Measurements from ENCODE around the gene PTH1R. TPM values are rescaled to one million over a fixed set of nuclear protein-coding genes. Genes with fewer than 3 reads are reported as not detected.

PTH1R gene
- polyA plus RNA-seq, 1 experiment = 2.1 TPM

DNA sequence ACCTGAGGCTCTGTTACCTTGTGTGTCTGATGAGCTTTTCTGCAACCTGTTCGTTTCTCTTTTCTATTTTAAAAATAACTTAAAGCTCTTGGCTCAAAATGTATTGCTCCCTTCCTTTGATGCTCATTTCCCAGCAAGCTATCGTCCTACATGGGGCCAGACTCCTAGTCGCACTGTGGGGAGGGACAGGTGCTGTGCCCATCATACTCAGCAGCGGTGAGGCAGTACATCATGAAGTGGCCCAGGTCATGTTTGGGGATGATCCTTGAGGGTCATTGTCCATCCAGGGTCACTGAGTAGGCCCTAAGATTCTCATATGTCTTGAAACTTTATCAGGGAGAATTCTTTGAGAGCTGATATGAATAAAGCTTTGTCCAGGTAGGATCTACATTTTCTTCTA lies 41.1 kb downstream of the PTH1R start:
- ChIA-PET POLR2A (no interaction called here), CTCF (interaction anchor here (4.0 kb wide), 1 partner anchor 9 kb away, joined by 18 read pairs; no protein-coding TSS in a partner anchor)
- H3K36me3 ChIP-seq (ENCODE audit: control insufficient read depth, insufficient read depth, low read length) = peaks cover 33% of the 10 kb centered on the region
- TF ChIP-seq, protein P1, sequence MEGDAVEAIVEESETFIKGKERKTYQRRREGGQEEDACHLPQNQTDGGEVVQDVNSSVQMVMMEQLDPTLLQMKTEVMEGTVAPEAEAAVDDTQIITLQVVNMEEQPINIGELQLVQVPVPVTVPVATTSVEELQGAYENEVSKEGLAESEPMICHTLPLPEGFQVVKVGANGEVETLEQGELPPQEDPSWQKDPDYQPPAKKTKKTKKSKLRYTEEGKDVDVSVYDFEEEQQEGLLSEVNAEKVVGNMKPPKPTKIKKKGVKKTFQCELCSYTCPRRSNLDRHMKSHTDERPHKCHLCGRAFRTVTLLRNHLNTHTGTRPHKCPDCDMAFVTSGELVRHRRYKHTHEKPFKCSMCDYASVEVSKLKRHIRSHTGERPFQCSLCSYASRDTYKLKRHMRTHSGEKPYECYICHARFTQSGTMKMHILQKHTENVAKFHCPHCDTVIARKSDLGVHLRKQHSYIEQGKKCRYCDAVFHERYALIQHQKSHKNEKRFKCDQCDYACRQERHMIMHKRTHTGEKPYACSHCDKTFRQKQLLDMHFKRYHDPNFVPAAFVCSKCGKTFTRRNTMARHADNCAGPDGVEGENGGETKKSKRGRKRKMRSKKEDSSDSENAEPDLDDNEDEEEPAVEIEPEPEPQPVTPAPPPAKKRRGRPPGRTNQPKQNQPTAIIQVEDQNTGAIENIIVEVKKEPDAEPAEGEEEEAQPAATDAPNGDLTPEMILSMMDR (IDR thresholded peaks at IDR 0.05; ENCODE audit: insufficient read depth, low read depth, low read length) = no peak
- H3K4me3 ChIP-seq (ENCODE audit: low read depth, low read length) = no peak overlapping the region
- DNase-seq (ENCODE audit: low read depth) = no peak
- H3K27me3 ChIP-seq (ENCODE audit: control insufficient read depth, insufficient read depth, low read length) = no peaks in the 10 kb centered on the region

- CTCF ChIA-PET = interaction anchor here (1.3 to 7.0 kb wide), 5 partner anchors 10 to 215 kb away, joined by 3 to 47 read pairs (median 18); no protein-coding TSS in a partner anchor
- peaks cover 43% of the 10 kb centered on the region for H3K36me3 ChIP-seq (ENCODE audit: control insufficient read depth, insufficient read depth, low read length)
- H3K4me3 ChIP-seq (ENCODE audit: low read depth, low read length) = no peak overlapping the region
- no peaks in the 10 kb centered on the region for H3K27me3 ChIP-seq (ENCODE audit: control insufficient read depth, insufficient read depth, low read length)
- POLR2A ChIA-PET = no interaction called here
- TF ChIP-seq, protein P1 (IDR thresholded peaks at IDR 0.05; ENCODE audit: insufficient read depth, low read depth, low read length) = no peak
- no peak for DNase-seq (ENCODE audit: low read depth)
Observed at GRCh38 chr3:46921041-46921440, 43.5 kb downstream of the PTH1R start.

DNA sequence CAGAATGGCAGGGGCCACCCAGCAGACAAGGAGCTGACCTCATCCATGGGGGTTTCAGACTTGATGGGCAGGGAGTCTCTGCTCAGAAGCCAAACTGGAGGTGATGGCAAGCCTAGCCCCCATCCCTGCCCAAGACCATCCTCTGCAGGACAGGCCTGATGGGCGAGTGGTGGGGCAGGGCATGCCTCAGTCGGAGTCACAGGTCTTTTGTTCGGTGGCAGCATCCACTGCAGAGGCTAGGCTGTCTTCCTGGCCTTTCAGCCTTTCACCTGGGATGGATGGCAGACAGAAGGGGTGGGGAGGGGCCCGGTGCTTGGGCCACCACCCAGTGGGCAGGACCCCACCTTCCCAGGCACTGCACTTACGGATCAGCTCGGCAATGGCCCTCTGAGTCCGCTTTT lies 44.4 kb downstream of the PTH1R start:
- TF ChIP-seq, protein P1 (IDR thresholded peaks at IDR 0.05; ENCODE audit: insufficient read depth, low read depth, low read length) = no peak
- ChIA-PET CTCF (interaction anchor here (1.2 to 7.0 kb wide), 6 partner anchors 9 to 216 kb away, joined by 4 to 47 read pairs (median 13); no protein-coding TSS in a partner anchor), POLR2A (no interaction called here)
- H3K27me3 ChIP-seq (ENCODE audit: control insufficient read depth, insufficient read depth, low read length) = no peaks in the 10 kb centered on the region
- no peak overlapping the region for H3K4me3 ChIP-seq (ENCODE audit: low read depth, low read length)
- peaks cover 43% of the 10 kb centered on the region for H3K36me3 ChIP-seq (ENCODE audit: control insufficient read depth, insufficient read depth, low read length)
- DNase-seq (ENCODE audit: low read depth) = no peak

- ChIA-PET POLR2A (no interaction called here), CTCF (interaction anchor here (1.1 to 7.0 kb wide), 11 partner anchors 8 to 477 kb away, joined by 3 to 47 read pairs (median 5); partner anchors contain the start of gene CCDC12)
- no peaks in the 10 kb centered on the region for H3K27me3 ChIP-seq (ENCODE audit: control insufficient read depth, insufficient read depth, low read length)
- peaks cover 45% of the 10 kb centered on the region for H3K36me3 ChIP-seq (ENCODE audit: control insufficient read depth, insufficient read depth, low read length)
- TF ChIP-seq, protein P1 (IDR thresholded peaks at IDR 0.05; ENCODE audit: insufficient read depth, low read depth, low read length) = no peak
- no peak for DNase-seq (ENCODE audit: low read depth)
- H3K4me3 ChIP-seq (ENCODE audit: low read depth, low read length) = no peak overlapping the region
Observed at GRCh38 chr3:46922426-46922825, 44.9 kb downstream of the PTH1R start.

DNA sequence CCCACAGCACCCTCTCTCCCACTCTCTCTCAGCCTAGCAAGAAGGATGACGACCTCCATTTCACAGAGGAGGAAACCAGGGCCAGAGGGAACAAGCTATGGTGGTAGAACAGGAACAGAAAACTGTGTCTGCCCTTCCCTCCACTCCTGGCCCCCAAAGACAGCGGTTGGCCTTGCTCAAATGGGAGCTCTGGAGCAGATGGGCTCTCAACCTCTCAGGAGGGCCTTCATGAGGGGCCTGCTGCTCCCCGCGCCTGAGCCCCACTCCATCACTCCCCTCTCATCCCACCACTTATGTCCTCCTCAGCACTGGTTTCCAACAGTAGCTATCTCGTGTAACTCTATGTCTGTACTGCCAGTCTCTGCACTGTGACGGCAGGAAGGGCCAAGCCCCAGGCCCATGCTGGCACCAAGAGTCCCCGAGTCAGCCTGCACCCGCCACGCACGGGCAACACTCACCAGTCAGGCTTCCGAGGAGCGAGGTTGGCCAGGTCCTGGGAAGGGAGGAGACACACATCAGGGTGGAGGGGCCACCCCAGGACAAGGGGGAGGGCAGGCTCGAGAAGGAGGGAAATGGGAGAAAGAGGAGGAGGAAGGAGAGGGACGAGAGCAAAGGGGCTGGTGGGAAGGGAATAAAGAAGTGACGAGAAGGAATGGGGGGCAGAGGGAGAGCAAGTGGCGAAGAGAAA lies 45.5 kb downstream of the PTH1R start:
- peaks cover 46% of the 10 kb centered on the region for H3K36me3 ChIP-seq (ENCODE audit: control insufficient read depth, insufficient read depth, low read length)
- ChIA-PET CTCF (interaction anchor here (0.5 to 7.0 kb wide), 22 partner anchors 8 to 476 kb away, joined by 3 to 47 read pairs (median 4); partner anchors contain the start of gene CCDC12), POLR2A (no interaction called here)
- DNase-seq (ENCODE audit: low read depth) = no peak
- TF ChIP-seq, protein P1 (IDR thresholded peaks at IDR 0.05; ENCODE audit: insufficient read depth, low read depth, low read length) = no peak
- H3K4me3 ChIP-seq (ENCODE audit: low read depth, low read length) = no peak overlapping the region
- no peaks in the 10 kb centered on the region for H3K27me3 ChIP-seq (ENCODE audit: control insufficient read depth, insufficient read depth, low read length)
